HEK293 (cell line): ENCODE results near the gene ZDHHC8.

ENCODE experiments used
- YY1 ChIP-seq: fragments of 450-650 bp; formaldehyde crosslinking; IDR thresholded peaks from 2 replicates; pipeline ENCODE4 v1.5.1; 2018; ENCODE audit warnings: missing biosample characterization, missing genetic modification characterization
- ZBTB6 ChIP-seq: fragments of 450-650 bp; formaldehyde crosslinking; IDR thresholded peaks from 2 replicates; pipeline ENCODE4 v1.5.1; 2017; ENCODE audit warnings: missing biosample characterization, missing genetic modification characterization
- ZNF155 ChIP-seq: fragments of 450-650 bp; formaldehyde crosslinking; IDR thresholded peaks from 2 replicates; pipeline ENCODE4 v1.5.1; 2016; ENCODE audit warnings: missing biosample characterization, missing genetic modification characterization
- ZNF211 ChIP-seq: fragments of 450-650 bp; formaldehyde crosslinking; IDR thresholded peaks from 2 replicates; pipeline ENCODE4 v1.5.1; 2016; ENCODE audit warnings: low read depth, missing biosample characterization, missing genetic modification characterization
- ZNF529 ChIP-seq: fragments of 450-650 bp; formaldehyde crosslinking; IDR thresholded peaks from 2 replicates; pipeline ENCODE4 v1.5.1; 2017; ENCODE audit warnings: missing genetic modification characterization, missing biosample characterization; ENCODE audit not compliant: insufficient replicate concordance
- ZNF561 ChIP-seq: fragments of 450-650 bp; IDR thresholded peaks from 2 replicates; pipeline ENCODE4 v1.5.1; 2018; ENCODE audit warnings: missing biosample characterization, missing genetic modification characterization, borderline replicate concordance
- ZNF791 ChIP-seq: fragments of 450-650 bp; formaldehyde crosslinking; IDR thresholded peaks from 2 replicates; pipeline ENCODE4 v1.5.1; 2016; ENCODE audit warnings: missing biosample characterization, missing genetic modification characterization
- TF ChIP-seq, protein P1 (sequence below): fragments of 450-650 bp; formaldehyde crosslinking; IDR thresholded peaks from 2 replicates; pipeline ENCODE4 v1.5.1; 2016; ENCODE audit warnings: missing biosample characterization, missing genetic modification characterization
- TF ChIP-seq, protein P2 (sequence below): fragments of 450-650 bp; formaldehyde crosslinking; IDR thresholded peaks from 2 replicates; pipeline ENCODE4 v1.5.1; 2016; ENCODE audit warnings: missing biosample characterization, missing genetic modification characterization, low read depth
- TF ChIP-seq, protein P3 (sequence below): fragments of 450-650 bp; formaldehyde crosslinking; IDR thresholded peaks from 2 replicates; pipeline ENCODE4 v1.5.1; 2016; ENCODE audit warnings: missing biosample characterization, missing genetic modification characterization
- TF ChIP-seq, protein P4 (sequence below): fragments of 450-650 bp; formaldehyde crosslinking; IDR thresholded peaks from 2 replicates; pipeline ENCODE4 v1.5.1; 2016; ENCODE audit warnings: missing biosample characterization, missing genetic modification characterization

DNA sequence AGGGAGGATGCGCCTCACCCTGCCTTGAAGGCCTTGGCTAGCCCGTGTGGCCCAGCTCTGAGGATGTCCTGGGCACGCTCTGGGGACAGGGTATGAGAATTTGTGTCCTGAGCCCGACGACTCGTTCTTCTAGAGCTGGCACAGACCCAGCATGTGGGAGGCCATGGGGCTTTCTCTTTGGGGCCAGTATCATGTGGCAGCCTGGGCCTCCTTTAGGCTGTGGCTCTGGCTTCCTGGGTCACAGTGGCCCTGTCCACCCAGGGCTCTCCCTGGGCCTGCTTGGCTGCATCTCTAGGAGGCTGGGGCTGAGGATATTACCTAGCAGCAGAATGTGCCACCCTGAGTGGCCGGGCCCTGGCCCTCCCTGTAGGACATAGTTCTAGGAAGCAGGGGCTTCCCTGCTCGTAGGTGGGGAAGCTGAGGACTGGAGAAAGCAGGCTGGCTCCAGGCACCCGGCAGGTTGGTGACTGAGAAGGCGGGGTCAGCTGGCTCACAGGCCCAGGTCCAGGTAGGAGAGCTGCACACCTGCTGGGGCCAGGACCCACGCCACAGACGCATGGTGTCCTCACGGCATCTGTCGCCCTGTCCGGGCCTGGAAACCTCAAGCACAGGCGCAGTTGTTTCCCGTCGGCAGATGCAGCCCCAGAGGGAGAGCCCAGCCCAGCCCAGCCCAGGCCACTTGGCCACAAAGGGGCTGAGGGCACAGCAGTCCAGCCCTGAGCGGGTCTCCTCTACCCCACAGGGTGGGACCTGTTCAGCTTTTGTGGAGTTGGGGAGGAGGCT, 12.5 kb downstream of the ZDHHC8 start:
- TF ChIP-seq, protein P1, sequence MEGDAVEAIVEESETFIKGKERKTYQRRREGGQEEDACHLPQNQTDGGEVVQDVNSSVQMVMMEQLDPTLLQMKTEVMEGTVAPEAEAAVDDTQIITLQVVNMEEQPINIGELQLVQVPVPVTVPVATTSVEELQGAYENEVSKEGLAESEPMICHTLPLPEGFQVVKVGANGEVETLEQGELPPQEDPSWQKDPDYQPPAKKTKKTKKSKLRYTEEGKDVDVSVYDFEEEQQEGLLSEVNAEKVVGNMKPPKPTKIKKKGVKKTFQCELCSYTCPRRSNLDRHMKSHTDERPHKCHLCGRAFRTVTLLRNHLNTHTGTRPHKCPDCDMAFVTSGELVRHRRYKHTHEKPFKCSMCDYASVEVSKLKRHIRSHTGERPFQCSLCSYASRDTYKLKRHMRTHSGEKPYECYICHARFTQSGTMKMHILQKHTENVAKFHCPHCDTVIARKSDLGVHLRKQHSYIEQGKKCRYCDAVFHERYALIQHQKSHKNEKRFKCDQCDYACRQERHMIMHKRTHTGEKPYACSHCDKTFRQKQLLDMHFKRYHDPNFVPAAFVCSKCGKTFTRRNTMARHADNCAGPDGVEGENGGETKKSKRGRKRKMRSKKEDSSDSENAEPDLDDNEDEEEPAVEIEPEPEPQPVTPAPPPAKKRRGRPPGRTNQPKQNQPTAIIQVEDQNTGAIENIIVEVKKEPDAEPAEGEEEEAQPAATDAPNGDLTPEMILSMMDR (tag by site-specific recombination), result no peak
- no peak for TF ChIP-seq ZNF791 (tag by site-specific recombination)
- TF ChIP-seq ZBTB6 (tag by site-specific recombination), result no peak
- TF ChIP-seq, protein P2, sequence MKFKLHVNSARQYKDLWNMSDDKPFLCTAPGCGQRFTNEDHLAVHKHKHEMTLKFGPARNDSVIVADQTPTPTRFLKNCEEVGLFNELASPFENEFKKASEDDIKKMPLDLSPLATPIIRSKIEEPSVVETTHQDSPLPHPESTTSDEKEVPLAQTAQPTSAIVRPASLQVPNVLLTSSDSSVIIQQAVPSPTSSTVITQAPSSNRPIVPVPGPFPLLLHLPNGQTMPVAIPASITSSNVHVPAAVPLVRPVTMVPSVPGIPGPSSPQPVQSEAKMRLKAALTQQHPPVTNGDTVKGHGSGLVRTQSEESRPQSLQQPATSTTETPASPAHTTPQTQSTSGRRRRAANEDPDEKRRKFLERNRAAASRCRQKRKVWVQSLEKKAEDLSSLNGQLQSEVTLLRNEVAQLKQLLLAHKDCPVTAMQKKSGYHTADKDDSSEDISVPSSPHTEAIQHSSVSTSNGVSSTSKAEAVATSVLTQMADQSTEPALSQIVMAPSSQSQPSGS (tag by site-specific recombination), result no peak
- TF ChIP-seq, protein P3, sequence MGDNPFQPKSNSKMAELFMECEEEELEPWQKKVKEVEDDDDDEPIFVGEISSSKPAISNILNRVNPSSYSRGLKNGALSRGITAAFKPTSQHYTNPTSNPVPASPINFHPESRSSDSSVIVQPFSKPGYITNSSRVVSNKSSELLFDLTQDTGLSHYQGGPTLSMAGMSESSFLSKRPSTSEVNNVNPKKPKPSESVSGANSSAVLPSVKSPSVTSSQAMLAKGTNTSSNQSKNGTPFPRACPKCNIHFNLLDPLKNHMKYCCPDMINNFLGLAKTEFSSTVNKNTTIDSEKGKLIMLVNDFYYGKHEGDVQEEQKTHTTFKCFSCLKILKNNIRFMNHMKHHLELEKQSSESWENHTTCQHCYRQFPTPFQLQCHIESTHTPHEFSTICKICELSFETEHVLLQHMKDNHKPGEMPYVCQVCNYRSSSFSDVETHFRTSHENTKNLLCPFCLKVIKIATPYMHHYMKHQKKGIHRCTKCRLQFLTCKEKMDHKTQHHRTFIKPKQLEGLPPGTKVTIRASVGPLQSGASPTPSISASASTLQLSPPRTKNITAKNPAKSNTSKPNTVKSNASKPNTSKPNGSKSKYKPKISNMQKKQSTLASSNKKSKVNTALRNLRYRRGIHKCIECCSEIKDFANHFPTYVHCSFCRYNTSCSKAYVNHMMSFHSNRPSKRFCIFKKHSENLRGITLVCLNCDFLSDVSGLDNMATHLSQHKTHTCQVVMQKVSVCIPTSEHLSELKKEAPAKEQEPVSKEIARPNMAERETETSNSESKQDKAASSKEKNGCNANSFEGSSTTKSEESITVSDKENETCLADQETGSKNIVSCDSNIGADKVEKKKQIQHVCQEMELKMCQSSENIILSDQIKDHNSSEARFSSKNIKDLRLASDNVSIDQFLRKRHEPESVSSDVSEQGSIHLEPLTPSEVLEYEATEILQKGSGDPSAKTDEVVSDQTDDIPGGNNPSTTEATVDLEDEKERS (tag by site-specific recombination), result no peak
- TF ChIP-seq ZNF155, result no peak
- no peak for TF ChIP-seq ZNF561
- TF ChIP-seq YY1, result no peak
- TF ChIP-seq ZNF529 (tag by site-specific recombination), result no peak
- TF ChIP-seq, protein P4, sequence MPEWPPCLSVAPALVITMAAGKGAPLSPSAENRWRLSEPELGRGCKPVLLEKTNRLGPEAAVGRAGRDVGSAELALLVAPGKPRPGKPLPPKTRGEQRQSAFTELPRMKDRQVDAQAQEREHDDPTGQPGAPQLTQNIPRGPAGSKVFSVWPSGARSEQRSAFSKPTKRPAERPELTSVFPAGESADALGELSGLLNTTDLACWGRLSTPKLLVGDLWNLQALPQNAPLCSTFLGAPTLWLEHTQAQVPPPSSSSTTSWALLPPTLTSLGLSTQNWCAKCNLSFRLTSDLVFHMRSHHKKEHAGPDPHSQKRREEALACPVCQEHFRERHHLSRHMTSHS (tag by site-specific recombination), result no peak
- TF ChIP-seq ZNF211 (tag by site-specific recombination), result no peak
